ENCODE data around the gene FYN. TPM values are rescaled to one million over a fixed set of nuclear protein-coding genes. Genes with fewer than 3 reads are reported as not detected.

FYN gene
- total and polyA plus RNA-seq, 2 of the 8 experiments (the other 6 are each of a cell fraction or from before 2014, with no cell fraction given): 46.8 to 97.2 TPM

GRCh38 chr6:111666847-111667246 is 206.4 kb downstream of the FYN start (continued):
- TF ChIP-seq, protein P1, sequence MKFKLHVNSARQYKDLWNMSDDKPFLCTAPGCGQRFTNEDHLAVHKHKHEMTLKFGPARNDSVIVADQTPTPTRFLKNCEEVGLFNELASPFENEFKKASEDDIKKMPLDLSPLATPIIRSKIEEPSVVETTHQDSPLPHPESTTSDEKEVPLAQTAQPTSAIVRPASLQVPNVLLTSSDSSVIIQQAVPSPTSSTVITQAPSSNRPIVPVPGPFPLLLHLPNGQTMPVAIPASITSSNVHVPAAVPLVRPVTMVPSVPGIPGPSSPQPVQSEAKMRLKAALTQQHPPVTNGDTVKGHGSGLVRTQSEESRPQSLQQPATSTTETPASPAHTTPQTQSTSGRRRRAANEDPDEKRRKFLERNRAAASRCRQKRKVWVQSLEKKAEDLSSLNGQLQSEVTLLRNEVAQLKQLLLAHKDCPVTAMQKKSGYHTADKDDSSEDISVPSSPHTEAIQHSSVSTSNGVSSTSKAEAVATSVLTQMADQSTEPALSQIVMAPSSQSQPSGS (IDR thresholded peaks at IDR 0.05; ENCODE audit: low read length): no peak
- TF ChIP-seq TAF7 (optimal IDR thresholded peaks at IDR 0.05; ENCODE audit: borderline replicate concordance, low read depth, low read length) (no peak), TAF1 (IDR thresholded peaks at IDR 0.05; ENCODE audit: low read depth, low read length) (no peak)
